Measurements from ENCODE around the gene C16orf87. TPM values are rescaled to one million over a fixed set of nuclear protein-coding genes. Genes with fewer than 3 reads are reported as not detected.
A peak's percentile ranks its signal among the peaks of the same experiment; 100 is the strongest.

Gene C16orf87
- total RNA-seq, 2 donors from 2014 or later = 3.1 to 11.5 TPM

DNA sequence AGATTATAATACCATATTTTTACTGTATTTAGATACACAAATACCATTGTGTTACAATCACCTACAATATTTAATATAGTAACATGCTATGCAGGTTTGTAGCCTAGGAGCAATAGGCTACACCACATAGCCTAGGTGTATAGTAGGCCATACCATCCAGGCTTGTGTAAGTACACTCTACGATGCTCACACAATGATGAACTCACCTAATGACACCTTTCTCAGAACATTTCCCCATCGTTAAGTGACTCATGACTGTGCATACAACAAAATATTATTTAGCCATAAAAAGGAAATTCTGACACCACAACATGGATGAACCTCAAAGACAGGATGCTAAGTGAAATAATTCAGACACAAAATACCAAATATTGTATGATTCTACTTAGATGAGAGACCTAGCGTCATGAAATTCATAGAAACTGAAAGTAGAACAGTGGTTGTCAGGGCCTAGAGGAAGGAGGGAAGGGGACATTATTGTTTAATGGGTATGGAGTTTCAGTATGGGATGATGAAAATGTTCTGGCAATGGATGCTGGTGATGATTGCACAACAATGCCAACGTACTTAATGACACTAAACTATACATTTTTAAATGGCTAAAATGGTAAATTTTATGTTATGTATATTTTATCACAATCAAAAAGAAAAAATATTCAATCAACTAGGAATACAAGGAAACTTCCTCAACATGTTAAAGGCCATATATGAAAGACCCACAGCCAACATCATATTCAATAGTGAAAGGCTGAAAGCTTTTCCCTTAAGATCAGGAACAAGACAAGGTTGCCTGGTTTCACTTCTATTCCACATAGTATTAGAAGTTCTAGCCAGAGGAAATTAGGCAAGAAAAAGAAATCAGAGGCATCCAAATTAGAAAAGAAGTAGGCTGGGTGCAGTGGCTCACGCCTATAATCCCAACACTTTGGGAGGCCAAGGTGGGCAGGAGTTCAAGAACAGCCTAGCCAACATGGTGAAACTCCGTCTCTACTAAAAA lies 5.9 kb upstream of the C16orf87 start:
- H3K4me3 ChIP-seq = no peak overlapping the region
- H3K9me3 ChIP-seq = no peaks in the 10 kb centered on the region
- WGBS, 2 donors = 84 to 85% methylated on average over 6 of the region's 6 CpGs
- H3K27me3 ChIP-seq = no peaks in the 10 kb centered on the region
- DNase-seq (no peak), ATAC-seq (no peak)
- intact Hi-C loops (cut with DNase I) = no loop called here
- TF ChIP-seq, protein P1, sequence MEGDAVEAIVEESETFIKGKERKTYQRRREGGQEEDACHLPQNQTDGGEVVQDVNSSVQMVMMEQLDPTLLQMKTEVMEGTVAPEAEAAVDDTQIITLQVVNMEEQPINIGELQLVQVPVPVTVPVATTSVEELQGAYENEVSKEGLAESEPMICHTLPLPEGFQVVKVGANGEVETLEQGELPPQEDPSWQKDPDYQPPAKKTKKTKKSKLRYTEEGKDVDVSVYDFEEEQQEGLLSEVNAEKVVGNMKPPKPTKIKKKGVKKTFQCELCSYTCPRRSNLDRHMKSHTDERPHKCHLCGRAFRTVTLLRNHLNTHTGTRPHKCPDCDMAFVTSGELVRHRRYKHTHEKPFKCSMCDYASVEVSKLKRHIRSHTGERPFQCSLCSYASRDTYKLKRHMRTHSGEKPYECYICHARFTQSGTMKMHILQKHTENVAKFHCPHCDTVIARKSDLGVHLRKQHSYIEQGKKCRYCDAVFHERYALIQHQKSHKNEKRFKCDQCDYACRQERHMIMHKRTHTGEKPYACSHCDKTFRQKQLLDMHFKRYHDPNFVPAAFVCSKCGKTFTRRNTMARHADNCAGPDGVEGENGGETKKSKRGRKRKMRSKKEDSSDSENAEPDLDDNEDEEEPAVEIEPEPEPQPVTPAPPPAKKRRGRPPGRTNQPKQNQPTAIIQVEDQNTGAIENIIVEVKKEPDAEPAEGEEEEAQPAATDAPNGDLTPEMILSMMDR (IDR thresholded peaks at IDR 0.05) = no peak
- no peak for TF ChIP-seq POLR2A (IDR thresholded peaks at IDR 0.05)
- no peaks in the 10 kb centered on the region for H3K36me3 ChIP-seq (replicated peaks in 1 of 2; ENCODE audit: insufficient read depth in 1 of 2, low read depth in 2 of 2)
- no peak overlapping the region for H3K27ac ChIP-seq
- H3K4me1 ChIP-seq = peaks cover under 1% of the 10 kb centered on the region

DNA sequence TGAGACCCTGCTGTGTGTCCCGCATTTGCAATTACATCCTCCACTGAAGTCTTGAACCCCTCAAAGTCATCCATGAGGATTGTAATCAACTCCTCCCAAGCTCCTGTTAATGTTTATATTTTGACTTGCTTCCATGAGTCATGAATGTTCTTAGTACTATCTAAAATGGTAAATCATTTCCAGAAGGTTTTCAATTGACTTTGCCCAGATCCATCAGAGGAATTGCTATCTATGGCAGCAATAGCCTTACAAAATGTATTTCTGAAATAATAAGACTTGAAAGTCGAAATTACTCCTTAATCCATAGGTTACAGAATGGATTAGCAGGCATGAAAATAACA lies 2.5 kb upstream of the C16orf87 start:
- no peak for ATAC-seq
- H3K27ac ChIP-seq = no peak overlapping the region
- peaks cover 12% of the 10 kb centered on the region for H3K4me1 ChIP-seq
- no peaks in the 10 kb centered on the region for H3K36me3 ChIP-seq (replicated peaks in 1 of 2; ENCODE audit: insufficient read depth in 1 of 2, low read depth in 2 of 2)
- DNase-seq = no peak
- TF ChIP-seq POLR2A (IDR thresholded peaks at IDR 0.05) = no peak
- TF ChIP-seq, protein P1 (IDR thresholded peaks at IDR 0.05) = no peak
- WGBS, 2 donors = 79 to 84% methylated on average over 2 of the region's 2 CpGs
- no peaks in the 10 kb centered on the region for H3K27me3 ChIP-seq
- intact Hi-C loops (cut with DNase I) = no loop called here
- no peaks in the 10 kb centered on the region for H3K9me3 ChIP-seq
- H3K4me3 ChIP-seq = no peak overlapping the region

DNA sequence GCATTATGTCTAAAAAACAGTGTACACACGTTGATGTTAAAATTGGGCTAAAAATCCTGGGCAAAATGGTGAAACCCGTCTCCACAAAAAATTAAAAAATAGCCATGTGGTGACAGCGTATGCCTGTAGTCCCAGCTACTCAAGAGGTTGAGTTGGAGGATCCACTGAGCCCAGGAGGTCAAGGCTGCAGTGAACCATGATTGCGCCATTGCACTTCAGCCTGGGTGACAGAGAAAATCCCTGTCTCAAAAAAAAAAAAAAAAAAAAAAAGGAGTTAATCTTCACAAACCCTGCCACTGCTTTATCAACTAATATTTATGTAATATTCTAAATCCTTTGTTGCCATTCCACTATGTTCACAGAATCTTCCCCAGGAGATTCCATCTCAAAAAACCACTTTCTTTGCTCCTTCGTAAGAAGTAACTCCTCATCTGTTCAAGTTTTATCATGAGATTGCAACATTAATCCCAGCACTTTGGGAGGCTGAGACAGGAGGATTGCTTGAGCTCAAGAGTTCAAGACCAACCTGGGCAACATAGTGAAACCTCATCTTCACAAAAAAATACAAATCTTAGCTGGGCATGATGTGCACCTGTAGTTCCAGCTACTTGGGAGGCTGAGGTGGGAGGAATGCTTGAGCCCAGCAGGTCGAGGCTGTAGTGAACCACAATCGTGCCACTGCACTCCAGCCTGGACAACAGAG lies 1.9 kb upstream of the C16orf87 start:
- WGBS, 2 donors = 85 to 86% methylated on average over 7 of the region's 7 CpGs
- intact Hi-C loops (cut with DNase I) = no loop called here

DNA sequence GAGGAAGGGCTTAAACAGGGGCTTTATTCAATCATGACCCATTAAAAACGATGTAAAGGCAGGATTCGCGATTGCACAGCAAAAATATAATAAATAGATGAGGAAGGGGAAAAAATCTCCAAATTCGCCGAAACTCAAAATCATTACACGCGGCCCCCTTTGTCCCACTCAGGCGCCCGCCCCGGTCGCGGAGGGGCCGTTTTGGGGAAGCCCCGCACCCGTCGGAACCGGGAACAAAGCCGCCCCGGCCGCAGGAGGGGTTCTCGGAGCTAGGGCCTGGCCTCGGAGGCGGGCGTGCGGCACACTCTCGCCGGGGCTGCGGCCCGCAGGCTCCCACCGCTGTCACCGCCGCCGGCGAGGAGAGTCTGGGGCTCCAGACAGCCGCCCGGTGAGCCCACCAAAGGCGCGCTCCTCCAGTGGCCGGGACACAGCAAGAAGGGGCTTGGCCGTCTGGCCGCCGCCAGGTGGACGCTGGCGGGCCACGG lies 521 bp downstream of the C16orf87 start:
- DNase-seq (peak; percentile 28 to 50 (median 37)), ATAC-seq (peak; percentile 33)
- peak overlapping the region; percentile 57 to 91 (median 78) for H3K27ac ChIP-seq
- TF ChIP-seq, protein P1 (IDR thresholded peaks at IDR 0.05) = no peak
- peak in 1 of 3 donors; percentile 7 for TF ChIP-seq POLR2A (IDR thresholded peaks at IDR 0.05)
- H3K27me3 ChIP-seq = no peaks in the 10 kb centered on the region
- peaks cover 12% of the 10 kb centered on the region for H3K4me1 ChIP-seq
- peak overlapping the region; percentile 50 to 86 for H3K4me3 ChIP-seq
- H3K36me3 ChIP-seq (replicated peaks in 1 of 2; ENCODE audit: insufficient read depth in 1 of 2, low read depth in 2 of 2) = no peaks in the 10 kb centered on the region
- intact Hi-C loops (cut with DNase I) = no loop called here
- H3K9me3 ChIP-seq = no peaks in the 10 kb centered on the region
- WGBS, 2 donors = 0% methylated on average over 15 to 45 of the region's 45 CpGs

More for the DNA sequence above, 1.9 kb upstream of the C16orf87 start:
- Histone ChIP-seq H3K4me1 (peaks cover 12% of the 10 kb centered on the region), H3K4me3 (no peak overlapping the region), H3K36me3 (replicated peaks in 1 of 2; ENCODE audit: insufficient read depth in 1 of 2, low read depth in 2 of 2) (no peaks in the 10 kb centered on the region), H3K9me3 (no peaks in the 10 kb centered on the region), H3K27ac (no peak overlapping the region), H3K27me3 (no peaks in the 10 kb centered on the region)
- TF ChIP-seq POLR2A (IDR thresholded peaks at IDR 0.05) = no peak
- TF ChIP-seq, protein P1 (IDR thresholded peaks at IDR 0.05) = no peak
- no peak for ATAC-seq
- no peak for DNase-seq

All from body of pancreas (tissue), 4 donors.